H1 (cell line): ENCODE results near the gene EGLN3. TPM values are rescaled to one million over a fixed set of nuclear protein-coding genes. Genes with fewer than 3 reads are reported as not detected.

Experiments
- CTCF ChIA-PET: fragments of 300-600 bp; sonication (Branson Sonifier 250); formaldehyde crosslinking; loops from one replicate; lab custom pipeline; 2021; ENCODE audit not compliant: partially characterized antibody; lab: Charles Lee
- POLR2A ChIA-PET: fragments of 300-600 bp; sonication (Branson Sonifier 250); formaldehyde crosslinking; loops from one replicate; lab custom pipeline; 2021; ENCODE audit warnings: inconsistent platforms; ENCODE audit not compliant: partially characterized antibody; lab: Charles Lee
- DNase-seq, 2 experiments: peaks; one replicate each; pipeline versions ENCODE4 v3.0.0 to v3.0.0-alpha.2; 2010 to 2022; ENCODE audit warnings: low spot score in 2 of 2, low read depth in 1 of 2, mixed read lengths in 1 of 2
- FAIRE-seq: peaks from 2 replicates; lab custom pipeline; 2011; peaks lifted over from hg19 to GRCh38; lab: Jason Lieb, UNC
- H2AFZ ChIP-seq: 2 replicates; pipeline ENCODE4 v1.8.1; 2012; ENCODE audit warnings: low read length, inconsistent platforms
- H2AK5ac ChIP-seq: 2 replicates; pipeline ENCODE4 v1.6.1; 2013; ENCODE audit warnings: low read depth, low read length
- H2BK120ac ChIP-seq: replicated peaks from 2 replicates; pipeline ENCODE3; 2013; ENCODE audit warnings: low read depth, low read length, inconsistent platforms
- H2BK12ac ChIP-seq: 2 replicates; pipeline ENCODE4 v1.6.1; 2013; ENCODE audit warnings: low read depth, low read length
- H2BK15ac ChIP-seq: 2 replicates; pipeline ENCODE4 v1.6.1; 2013; ENCODE audit warnings: low read length
- H2BK20ac ChIP-seq: 2 replicates; pipeline ENCODE4 v1.6.1; 2013; ENCODE audit warnings: low read length
- H2BK5ac ChIP-seq: 2 replicates; pipeline ENCODE4 v1.6.1; 2013; ENCODE audit warnings: low read depth, low read length
- H3K14ac ChIP-seq: 2 replicates; pipeline ENCODE4 v1.6.1; 2013; ENCODE audit warnings: inconsistent platforms; ENCODE audit not compliant: insufficient read length
- H3K18ac ChIP-seq: 2 replicates; pipeline ENCODE4 v1.6.1; 2013; ENCODE audit warnings: low read length; ENCODE audit errors: extremely low read depth
- H3K23ac ChIP-seq: 2 replicates; pipeline ENCODE4 v1.6.1; 2013; ENCODE audit warnings: inconsistent platforms; ENCODE audit not compliant: insufficient read length
- H3K23me2 ChIP-seq: 2 replicates; pipeline ENCODE4 v1.6.1; 2013; ENCODE audit warnings: low read depth, low read length
- H3K27ac ChIP-seq: 2 replicates; pipeline ENCODE4 v1.6.1; 2011; ENCODE audit warnings: low read depth, low read length, inconsistent platforms
- H3K27me3 ChIP-seq, 4 experiments: replicated peaks in 1 of 4; 1 replicate in 1 of 4; 2 replicates in 3 of 4; pipeline versions ENCODE4 v1.6.1 to v1.8.1; 2011 to 2013; ENCODE audit warnings: low read length in 3 of 4, mild to moderate bottlenecking in 3 of 4, inconsistent platforms in 2 of 4, mixed read lengths in 2 of 4, moderate library complexity in 1 of 4; ENCODE audit not compliant: control insufficient read depth in 3 of 4, insufficient read depth in 3 of 4; ENCODE audit errors: extremely low read depth in 1 of 4
- H3K36me3 ChIP-seq, 4 experiments: 2 replicates each; pipeline versions ENCODE4 v1.6.1 to v1.8.1; 2011 to 2013; ENCODE audit warnings: mild to moderate bottlenecking in 4 of 4, low read length in 3 of 4, moderate library complexity in 2 of 4, control low read depth in 1 of 4, inconsistent platforms in 1 of 4; ENCODE audit not compliant: insufficient read depth in 4 of 4, control insufficient read depth in 2 of 4
- H3K4ac ChIP-seq: replicated peaks from 2 replicates; pipeline ENCODE3; 2013; ENCODE audit warnings: low read length, low read depth, mixed read lengths, inconsistent platforms; ENCODE audit not compliant: insufficient read length
- H3K4me1 ChIP-seq, 4 experiments: replicated peaks in 1 of 4; 1 replicate in 1 of 4; 2 replicates in 3 of 4; pipeline versions ENCODE4 v1.6.1 to v1.8.1; 2011 to 2013; ENCODE audit warnings: low read length in 3 of 4, inconsistent platforms in 2 of 4, mixed read lengths in 1 of 4; ENCODE audit not compliant: insufficient read depth in 4 of 4, control insufficient read depth in 3 of 4
- H3K4me2 ChIP-seq, 2 experiments: 2 replicates each; pipeline versions ENCODE4 v1.6.1 to v1.8.1; 2011 to 2013; ENCODE audit warnings: low read depth in 2 of 2, low read length in 2 of 2, control low read depth in 1 of 2, inconsistent platforms in 1 of 2, mild to moderate bottlenecking in 1 of 2; ENCODE audit not compliant: insufficient read depth in 1 of 2
- H3K4me3 ChIP-seq, 4 experiments: fragments of 200-600, 300-600 bp in 1 of 4; sonication (generic), shearing (Covaris generic), sonication (Bioruptor Twin) in 1 of 4; 2 replicates each; pipeline versions ENCODE4 v1.5.1 to v1.8.1; 2011 to 2016; ENCODE audit warnings: low read length in 4 of 4, low read depth in 3 of 4, control low read depth in 2 of 4, inconsistent platforms in 2 of 4, mild to moderate bottlenecking in 2 of 4, mixed read lengths in 1 of 4, moderate library complexity in 1 of 4; ENCODE audit not compliant: insufficient read depth in 2 of 4; ENCODE audit errors: extremely low read depth in 1 of 4
- H3K56ac ChIP-seq: replicated peaks from 2 replicates; pipeline ENCODE3; 2013; ENCODE audit warnings: low read depth, mild to moderate bottlenecking, mixed read lengths, low read length, inconsistent platforms; ENCODE audit not compliant: insufficient read length
- H3K79me1 ChIP-seq: 2 replicates; pipeline ENCODE4 v1.6.1; 2013; ENCODE audit warnings: low read depth, low read length, control low read depth
- H3K79me2 ChIP-seq, 2 experiments: 2 replicates each; pipeline versions ENCODE4 v1.6.1 to v1.8.1; 2012 to 2013; ENCODE audit warnings: low read length in 2 of 2, mild to moderate bottlenecking in 2 of 2, inconsistent platforms in 1 of 2; ENCODE audit not compliant: insufficient read depth in 2 of 2, control insufficient read depth in 1 of 2
- H3K9ac ChIP-seq, 4 experiments: replicated peaks in 1 of 4; 1 replicate in 1 of 4; 2 replicates in 3 of 4; pipeline versions ENCODE4 v1.6.1 to v1.8.1; 2011 to 2013; ENCODE audit warnings: low read depth in 3 of 4, low read length in 3 of 4, control low read depth in 2 of 4, mild to moderate bottlenecking in 2 of 4, moderate library complexity in 2 of 4, inconsistent platforms in 1 of 4; ENCODE audit errors: extremely low read depth in 1 of 4
- H3K9me3 ChIP-seq, 2 experiments: 2 replicates each; pipeline versions ENCODE4 v1.6.1 to v1.8.1; 2012 to 2013; ENCODE audit warnings: mild to moderate bottlenecking in 2 of 2, moderate library complexity in 2 of 2, control low read depth in 1 of 2, inconsistent platforms in 1 of 2, low read depth in 1 of 2, low read length in 1 of 2, mixed read lengths in 1 of 2; ENCODE audit not compliant: insufficient read depth in 2 of 2
- H4K20me1 ChIP-seq, 2 experiments: replicated peaks in 1 of 2; 2 replicates each; pipeline versions ENCODE3 to v1.8.1; 2011 to 2013; ENCODE audit warnings: inconsistent platforms in 2 of 2, low read length in 2 of 2, mild to moderate bottlenecking in 1 of 2; ENCODE audit not compliant: insufficient read depth in 2 of 2, control insufficient read depth in 1 of 2
- H4K5ac ChIP-seq: 2 replicates; pipeline ENCODE4 v1.6.1; 2013; ENCODE audit warnings: low read length, low read depth, mixed read lengths, inconsistent platforms; ENCODE audit not compliant: insufficient read length
- H4K8ac ChIP-seq: 2 replicates; pipeline ENCODE4 v1.8.0; 2013; ENCODE audit warnings: mild to moderate bottlenecking, moderate library complexity, low read length, inconsistent platforms; ENCODE audit not compliant: insufficient read depth; ENCODE audit errors: extremely low read depth
- H4K91ac ChIP-seq: replicated peaks from 2 replicates; pipeline ENCODE3; 2013; ENCODE audit warnings: low read length, mixed read lengths, inconsistent platforms; ENCODE audit not compliant: insufficient read length
- CHD1 ChIP-seq: IDR thresholded peaks from 2 replicates; pipeline ENCODE4 v1.6.1; 2012; ENCODE audit warnings: low read depth, low read length, improper control_type of control experiment
- EP300 ChIP-seq, 2 experiments: IDR thresholded peaks; 1 replicate in 1 of 2; 2 replicates in 1 of 2; pipeline ENCODE4 v1.6.1; 2011 to 2012; ENCODE audit warnings: low read depth in 2 of 2, low read length in 2 of 2, mild to moderate bottlenecking in 2 of 2, borderline replicate concordance in 1 of 2, inconsistent platforms in 1 of 2, moderate library complexity in 1 of 2
- HDAC6 ChIP-seq: IDR thresholded peaks from one replicate; pipeline ENCODE4 v1.7.1; 2012; ENCODE audit warnings: low read depth, mild to moderate bottlenecking, inconsistent platforms, low read length, moderate library complexity
- MAFK ChIP-seq: IDR thresholded peaks from 2 replicates; pipeline ENCODE4 v1.6.1; 2012; ENCODE audit warnings: low read depth, mild to moderate bottlenecking, improper control_type of control experiment, low read length
- SP4 ChIP-seq: IDR thresholded peaks from 2 replicates; pipeline ENCODE4 v1.6.1; 2012; ENCODE audit warnings: low read length, inconsistent platforms
- SUZ12 ChIP-seq: fragments of 200-600 bp; sonication (generic); IDR thresholded peaks from 2 replicates; pipeline ENCODE4 v1.6.1; 2012; ENCODE audit warnings: mild to moderate bottlenecking, inconsistent platforms, low read length, moderate library complexity, mixed read lengths
- ZNF274 ChIP-seq: IDR thresholded peaks from 2 replicates; pipeline ENCODE4 v1.7.0; 2012; ENCODE audit warnings: low read length, borderline replicate concordance; ENCODE audit errors: extremely low read depth
- WGBS, 2 experiments: shearing (Covaris generic) in 1 of 2; methylation state at CpG; one replicate each; pipeline versions ENCODE4 v1.1.6 to v1.1.7; 2013 to 2015; ENCODE audit warnings: low lambda C conversion rate in 2 of 2, mixed read lengths in 2 of 2, inconsistent platforms in 1 of 2, low coverage in 1 of 2, missing lambda C conversion rate in 1 of 2; ENCODE audit not compliant: insufficient replicate concordance in 2 of 2, insufficient coverage in 1 of 2, insufficient read length in 1 of 2; ENCODE audit errors: extremely low coverage in 1 of 2, missing lambda C conversion rate in 1 of 2; 5-methylcytosine and 5-hydroxymethylcytosine counted together
- polyA plus RNA-seq, 7 experiments: library from polyadenylated mRNA; depleted of rRNA in 3 of 7; stranded (reverse) in 5 of 7; unstranded in 2 of 7; fragments of >200 nt in 5 of 7; fragments of 200-250 nt in 2 of 7; gene quantifications; 1 replicate in 5 of 7; 2 replicates in 1 of 7; 4 replicates in 1 of 7; pipeline versions ENCODE4 v1.2.1 to v1.2.3, GENCODE V29; 2011 to 2013; ENCODE audit warnings: missing spikeins in 2 of 7, mixed read lengths in 2 of 7
- total RNA-seq: library from RNA; stranded (reverse); fragmentation: NEBNext Ultra II Directional; extraction: Animal tissue kit (Norgen Biotek cat#: 25700); gene quantifications from 2 replicates; pipeline ENCODE4 v1.2.1, GENCODE V29; 2021

EGLN3 gene
- total and polyA plus RNA-seq, 2 of the 8 experiments (the other 6 are each of a cell fraction or from before 2014, with no cell fraction given) = 10.6 to 27.3 TPM

GRCh38 chr14:33891700-33892099 is 59.2 kb downstream of the EGLN3 start:
- POLR2A ChIA-PET = no interaction called here
- no peak for FAIRE-seq
- no peak overlapping the region for H2BK5ac ChIP-seq

More at GRCh38 chr14:33891700-33892099, 59.2 kb downstream of the EGLN3 start:
- no peak overlapping the region for H3K18ac ChIP-seq
- H2BK20ac ChIP-seq = no peak overlapping the region
- H3K36me3 ChIP-seq = no peaks in the 10 kb centered on the region; a peak in 1 of 8 replicates
- H3K27ac ChIP-seq = no peak overlapping the region
- no peak overlapping the region for H3K9ac ChIP-seq
- H3K23me2 ChIP-seq = no peaks in the 10 kb centered on the region; the same call in 1 of the 2 replicates
- H2AK5ac ChIP-seq = no peak overlapping the region
- H4K8ac ChIP-seq = no peak overlapping the region
- no peak overlapping the region for H2BK120ac ChIP-seq
- H2AFZ ChIP-seq = no peak overlapping the region
- no peak for DNase-seq
- no peaks in the 10 kb centered on the region for H4K20me1 ChIP-seq
- no peaks in the 10 kb centered on the region for H3K9me3 ChIP-seq
- no peaks in the 10 kb centered on the region for H3K79me1 ChIP-seq
- no peak overlapping the region for H4K91ac ChIP-seq
- H3K4me3 ChIP-seq = no peak overlapping the region
- H3K23ac ChIP-seq = no peak overlapping the region
- no peaks in the 10 kb centered on the region for H3K79me2 ChIP-seq
- WGBS, 2 experiments = 100% methylated on average over 1 of the region's 1 CpG; no CpG with 5 or more reads in 1 of the 2 experiments
- no peak overlapping the region for H3K14ac ChIP-seq
- no peak overlapping the region for H3K56ac ChIP-seq
- no peak overlapping the region for H3K4me2 ChIP-seq
- H3K4me1 ChIP-seq = no peaks in the 10 kb centered on the region
- H4K5ac ChIP-seq = no peak overlapping the region
- no peak overlapping the region for H2BK12ac ChIP-seq
- no peak overlapping the region for H2BK15ac ChIP-seq
- CTCF ChIA-PET = no interaction called here
- TF ChIP-seq SP4 (no peak), SUZ12 (no peak), MAFK (no peak), EP300 (IDR thresholded peaks at IDR 0.05; ENCODE audit: borderline replicate concordance in 1 of 2, low read depth in 2 of 2, low read length in 2 of 2) (no peak), CHD1 (no peak), HDAC6 (no peak), ZNF274 (no peak)
- H3K27me3 ChIP-seq = no peaks in the 10 kb centered on the region
- H3K4ac ChIP-seq = no peak overlapping the region
